Activated naive CD4-positive, alpha-beta T cell treated with anti-CD3 and anti-CD28 coated beads, Interleukin-2, amount 50 U/mL, for 24 hours (primary cell): Measurements from ENCODE around the gene BARX1.
A peak's percentile ranks its signal among the peaks of the same experiment; 100 is the strongest.
"Not testable (repeated sequence)": the region's sequence is repeated elsewhere in the genome, so short reads cannot be mapped to it uniquely, and the experiment has no call there.

ENCODE experiments used
- H3K27ac Mint-ChIP-seq: one replicate; pipeline ENCODE4 v1.8.0; 2021; ENCODE audit warnings: mild to moderate bottlenecking, mixed read lengths
- H3K27me3 Mint-ChIP-seq: one replicate; pipeline ENCODE4 v1.8.0; 2021; ENCODE audit warnings: mixed read lengths
- H3K36me3 Mint-ChIP-seq: one replicate; pipeline ENCODE4 v1.8.0; 2021; ENCODE audit warnings: mixed read lengths
- H3K4me1 Mint-ChIP-seq: one replicate; pipeline ENCODE4 v1.8.0; 2021; ENCODE audit warnings: mixed read lengths
- H3K4me3 Mint-ChIP-seq: one replicate; pipeline ENCODE4 v1.8.0; 2021; ENCODE audit warnings: mild to moderate bottlenecking, mixed read lengths
- H3K9me3 Mint-ChIP-seq: one replicate; pipeline ENCODE4 v1.8.0; 2021; ENCODE audit warnings: mixed read lengths

The BARX1 gene

GRCh38 chr9:93948441-93949072 lies 6.6 kb downstream of the BARX1 start:
- Mint-ChIP-seq H3K4me1 (peaks cover 47% of the 10 kb centered on the region), H3K36me3 (no peaks in the 10 kb centered on the region), H3K27ac (no peak overlapping the region), H3K9me3 (no peaks in the 10 kb centered on the region), H3K27me3 (peaks cover 66% of the 10 kb centered on the region), H3K4me3 (no peak overlapping the region)

- H3K27ac Mint-ChIP-seq, result no peak overlapping the region
- no peaks in the 10 kb centered on the region for H3K9me3 Mint-ChIP-seq
- H3K4me1 Mint-ChIP-seq, result peaks cover 39% of the 10 kb centered on the region
- H3K27me3 Mint-ChIP-seq, result peaks cover 67% of the 10 kb centered on the region
- no peaks in the 10 kb centered on the region for H3K36me3 Mint-ChIP-seq
- no peak overlapping the region for H3K4me3 Mint-ChIP-seq
Measured at GRCh38 chr9:93947409-93948070, 7.6 kb downstream of the BARX1 start.

DNA sequence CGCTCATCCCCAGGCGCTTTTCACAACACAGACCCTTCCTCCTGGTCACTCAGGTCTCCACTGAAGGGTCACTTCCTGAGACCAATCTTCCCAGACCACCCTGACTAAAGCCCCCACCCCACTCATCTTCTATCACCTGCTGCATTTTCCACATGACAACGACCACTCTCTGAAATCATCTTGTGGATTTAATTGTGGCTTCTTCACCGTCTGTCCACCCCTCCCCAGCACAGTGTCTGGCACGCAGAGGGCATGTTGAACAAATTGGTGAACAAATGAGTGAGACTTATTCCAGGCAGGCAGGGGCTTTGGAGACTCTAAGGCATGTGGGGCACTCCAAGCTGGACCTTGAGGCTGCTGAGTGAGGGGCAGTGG lies 8.8 kb downstream of the BARX1 start:
- Mint-ChIP-seq H3K27me3 (peaks cover 67% of the 10 kb centered on the region), H3K27ac (no peak overlapping the region), H3K4me1 (peaks cover 30% of the 10 kb centered on the region), H3K4me3 (peak overlapping the region; percentile 60), H3K36me3 (no peaks in the 10 kb centered on the region), H3K9me3 (no peaks in the 10 kb centered on the region)

GRCh38 chr9:93945400-93946337 lies 9.5 kb downstream of the BARX1 start:
- H3K27me3 Mint-ChIP-seq, result peaks cover 67% of the 10 kb centered on the region
- H3K4me3 Mint-ChIP-seq, result peak overlapping the region; percentile 60
- H3K36me3 Mint-ChIP-seq, result no peaks in the 10 kb centered on the region
- H3K4me1 Mint-ChIP-seq, result peaks cover 27% of the 10 kb centered on the region
- no peak overlapping the region for H3K27ac Mint-ChIP-seq
- H3K9me3 Mint-ChIP-seq, result no peaks in the 10 kb centered on the region

DNA sequence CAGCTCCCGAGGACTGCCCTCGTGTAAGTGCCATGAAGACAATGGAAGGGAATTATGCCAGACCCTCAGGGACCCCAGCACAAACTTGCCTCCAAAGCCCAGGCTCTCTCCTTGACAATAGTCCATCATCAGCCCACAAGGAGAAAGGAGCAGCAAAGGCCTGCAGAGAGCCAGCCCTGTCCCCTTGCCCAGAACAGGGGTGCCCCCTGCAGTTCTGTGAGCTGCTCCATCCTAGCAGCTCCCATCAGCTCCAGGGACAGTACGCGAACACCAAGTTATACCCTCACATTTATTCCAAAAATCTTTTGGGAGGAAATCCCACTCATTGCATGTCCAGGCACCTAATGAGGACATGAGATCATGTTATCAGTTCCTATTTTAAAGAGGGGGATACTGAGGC lies 11.1 kb downstream of the BARX1 start:
- no peak overlapping the region for H3K27ac Mint-ChIP-seq
- no peak overlapping the region for H3K4me3 Mint-ChIP-seq
- peaks cover 17% of the 10 kb centered on the region for H3K4me1 Mint-ChIP-seq
- no peaks in the 10 kb centered on the region for H3K9me3 Mint-ChIP-seq
- peaks cover 56% of the 10 kb centered on the region for H3K27me3 Mint-ChIP-seq
- H3K36me3 Mint-ChIP-seq, result no peaks in the 10 kb centered on the region

DNA sequence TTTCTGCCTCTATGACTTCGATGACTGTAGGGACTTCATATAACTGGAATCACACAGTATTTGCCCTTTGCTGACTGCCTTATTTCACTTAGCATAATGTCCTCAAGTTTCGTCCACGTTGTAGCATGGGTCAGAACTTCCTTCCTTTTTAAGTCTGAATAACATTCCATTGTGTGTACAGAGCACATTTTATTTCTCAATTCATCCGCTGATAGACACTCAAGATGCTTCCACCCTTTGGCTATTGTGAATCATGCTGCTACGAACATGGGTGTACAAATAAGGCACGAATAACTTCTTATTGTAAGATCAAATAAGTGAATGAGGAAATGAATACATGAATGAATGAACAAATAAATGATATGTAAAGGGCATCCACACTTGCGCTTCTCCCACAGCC lies 13.0 kb downstream of the BARX1 start:
- Mint-ChIP-seq H3K27me3 (peaks cover 45% of the 10 kb centered on the region), H3K27ac (no peak overlapping the region), H3K36me3 (no peaks in the 10 kb centered on the region), H3K9me3 (no peaks in the 10 kb centered on the region), H3K4me3 (no peak overlapping the region), H3K4me1 (peaks cover 17% of the 10 kb centered on the region)

DNA sequence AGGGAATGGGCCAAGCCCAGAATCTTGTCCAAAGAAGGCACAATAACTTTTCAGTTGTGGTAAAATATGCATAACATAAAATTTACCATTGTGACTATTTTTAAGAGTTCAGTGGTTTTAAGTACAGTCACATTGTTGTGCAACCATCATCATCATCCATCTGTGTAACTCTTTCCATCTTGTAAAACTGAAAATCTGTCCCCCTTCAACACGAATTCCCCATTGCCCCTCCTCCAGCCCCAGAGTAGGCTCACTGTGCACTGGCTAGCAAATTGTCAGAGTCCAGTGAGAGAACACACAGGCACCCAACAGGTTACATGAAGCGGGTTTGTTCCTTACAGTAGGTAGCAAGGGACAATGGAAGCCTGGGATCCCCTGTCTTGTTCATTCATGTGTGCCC lies 13.7 kb downstream of the BARX1 start:
- Mint-ChIP-seq H3K27ac (no peak overlapping the region), H3K9me3 (no peaks in the 10 kb centered on the region), H3K36me3 (no peaks in the 10 kb centered on the region), H3K4me3 (no peak overlapping the region), H3K27me3 (peaks cover 39% of the 10 kb centered on the region), H3K4me1 (peaks cover 14% of the 10 kb centered on the region)

DNA sequence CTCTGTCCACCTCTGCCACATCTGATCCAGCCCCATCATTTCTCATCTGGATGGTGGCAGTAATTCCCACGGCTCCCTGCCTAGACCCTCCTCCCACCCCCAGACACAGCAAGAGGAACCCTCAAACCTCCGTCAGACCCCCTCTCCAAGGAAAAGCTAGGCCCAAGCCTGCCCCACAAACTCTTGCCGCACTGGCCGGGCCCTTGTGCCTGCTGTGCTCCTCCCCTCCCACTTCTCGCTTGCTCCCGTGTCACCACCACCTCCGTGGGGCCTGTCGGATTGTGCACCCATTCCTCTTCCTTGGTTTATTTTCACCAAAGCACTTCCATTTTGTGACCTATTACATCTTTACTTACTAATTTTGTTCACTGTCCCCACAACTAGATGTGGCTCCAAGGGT lies 14.2 kb downstream of the BARX1 start:
- H3K9me3 Mint-ChIP-seq, result no peaks in the 10 kb centered on the region
- no peaks in the 10 kb centered on the region for H3K36me3 Mint-ChIP-seq
- H3K27ac Mint-ChIP-seq, result no peak overlapping the region
- peaks cover 9% of the 10 kb centered on the region for H3K4me1 Mint-ChIP-seq
- no peak overlapping the region for H3K4me3 Mint-ChIP-seq
- H3K27me3 Mint-ChIP-seq, result peaks cover 34% of the 10 kb centered on the region

GRCh38 chr9:93939589-93939988 lies 15.6 kb downstream of the BARX1 start:
- H3K27me3 Mint-ChIP-seq, result peaks cover 24% of the 10 kb centered on the region
- H3K4me3 Mint-ChIP-seq, H3K9me3 Mint-ChIP-seq, H3K4me1 Mint-ChIP-seq, H3K36me3 Mint-ChIP-seq, H3K27ac Mint-ChIP-seq: not testable (repeated sequence)

- no peak overlapping the region for H3K27ac Mint-ChIP-seq
- no peak overlapping the region for H3K4me3 Mint-ChIP-seq
- no peaks in the 10 kb centered on the region for H3K4me1 Mint-ChIP-seq
- H3K36me3 Mint-ChIP-seq, result no peaks in the 10 kb centered on the region
- H3K9me3 Mint-ChIP-seq, result no peaks in the 10 kb centered on the region
- peaks cover 8% of the 10 kb centered on the region for H3K27me3 Mint-ChIP-seq
Measured at GRCh38 chr9:93937193-93937592, 18.0 kb downstream of the BARX1 start.

GRCh38 chr9:93931905-93932304 lies 23.2 kb downstream of the BARX1 start:
- Mint-ChIP-seq H3K27me3 (peaks cover 11% of the 10 kb centered on the region), H3K4me3 (no peak overlapping the region), H3K4me1 (no peaks in the 10 kb centered on the region), H3K9me3 (no peaks in the 10 kb centered on the region), H3K36me3 (no peaks in the 10 kb centered on the region), H3K27ac (no peak overlapping the region)

DNA sequence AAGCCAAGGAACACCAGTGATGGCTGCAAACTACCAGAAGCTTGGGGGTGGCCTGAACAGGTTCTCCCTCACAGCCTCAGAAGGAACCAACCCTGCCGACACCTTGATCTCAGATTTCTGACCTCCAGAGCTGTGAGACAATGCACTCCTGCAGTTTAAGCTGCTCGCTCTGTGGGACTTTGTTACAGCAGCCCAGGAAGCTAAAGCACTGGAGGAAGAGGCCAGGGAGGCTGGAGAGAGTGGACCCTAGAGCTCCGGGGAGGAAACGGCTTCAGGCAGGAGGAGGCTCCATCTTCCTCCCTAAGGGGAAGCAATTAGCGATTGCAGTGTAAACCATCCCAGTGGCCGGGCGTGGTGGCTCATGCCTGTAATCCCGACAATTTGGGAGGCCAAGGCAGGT lies 25.1 kb downstream of the BARX1 start:
- Mint-ChIP-seq H3K4me3 (no peak overlapping the region), H3K36me3 (no peaks in the 10 kb centered on the region), H3K4me1 (no peaks in the 10 kb centered on the region), H3K27ac (no peak overlapping the region), H3K9me3 (no peaks in the 10 kb centered on the region), H3K27me3 (peaks cover 11% of the 10 kb centered on the region)

- H3K9me3 Mint-ChIP-seq, result no peaks in the 10 kb centered on the region
- no peaks in the 10 kb centered on the region for H3K4me1 Mint-ChIP-seq
- peaks cover 11% of the 10 kb centered on the region for H3K27me3 Mint-ChIP-seq
- no peak overlapping the region for H3K27ac Mint-ChIP-seq
- no peak overlapping the region for H3K4me3 Mint-ChIP-seq
- H3K36me3 Mint-ChIP-seq, result no peaks in the 10 kb centered on the region
Measured at GRCh38 chr9:93929231-93929630, 25.9 kb downstream of the BARX1 start.

DNA sequence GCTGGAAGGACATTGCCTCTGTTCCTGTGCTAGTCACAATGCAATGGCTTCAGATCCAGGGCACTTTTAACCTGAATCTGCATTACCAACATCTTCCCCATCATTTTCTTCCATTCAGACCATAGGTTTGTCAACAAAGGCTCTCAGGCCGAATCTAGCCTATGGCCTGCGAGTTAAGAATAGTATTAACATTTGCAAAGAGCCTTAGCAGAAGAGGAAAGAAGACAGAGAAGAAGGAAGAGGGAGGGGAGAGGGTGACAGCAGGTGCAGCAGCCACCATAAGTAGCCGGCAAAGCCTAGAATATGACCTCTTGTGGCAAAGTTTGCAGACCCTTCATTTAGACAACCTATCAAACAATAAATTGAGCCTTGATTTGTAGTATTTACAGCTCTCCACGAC lies 32.6 kb downstream of the BARX1 start:
- Mint-ChIP-seq H3K9me3 (no peaks in the 10 kb centered on the region), H3K27me3 (peaks cover 3% of the 10 kb centered on the region), H3K4me1 (no peaks in the 10 kb centered on the region), H3K4me3 (no peak overlapping the region), H3K36me3 (no peaks in the 10 kb centered on the region), H3K27ac (no peak overlapping the region)

DNA sequence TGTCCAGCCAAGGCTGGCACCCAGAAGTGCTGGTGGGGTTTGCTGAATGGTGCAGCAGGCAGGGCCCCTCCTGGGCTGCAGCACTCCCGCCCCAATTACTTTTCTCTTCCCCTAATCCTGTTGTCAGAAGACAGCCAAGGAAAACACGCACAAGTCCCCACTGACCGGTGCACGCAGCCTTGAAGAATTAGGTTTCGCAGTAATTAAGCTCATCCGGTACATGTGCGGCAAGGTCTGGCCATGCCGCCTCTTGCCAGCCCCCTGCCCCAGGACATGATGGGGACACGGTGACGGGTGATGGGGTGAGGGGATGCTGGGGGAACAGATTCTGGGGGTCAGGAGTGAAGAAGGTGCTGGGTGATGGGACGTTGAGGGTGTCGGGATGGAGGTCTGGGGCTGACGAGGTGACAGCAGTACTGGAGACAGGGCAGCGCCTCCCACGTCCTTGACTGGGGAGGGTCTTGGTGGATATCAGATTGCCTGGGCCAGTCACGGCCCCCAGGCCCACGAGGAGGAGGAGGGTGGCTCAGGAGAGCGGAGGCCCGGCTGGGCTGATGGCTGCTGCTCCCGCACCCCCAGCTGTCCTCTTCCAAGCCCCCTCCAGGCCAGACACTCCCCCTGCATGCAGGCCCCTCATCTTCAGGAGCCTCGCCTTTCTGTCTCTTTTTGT lies 34.9 kb downstream of the BARX1 start:
- Mint-ChIP-seq H3K27ac (no peak overlapping the region), H3K36me3 (no peaks in the 10 kb centered on the region)

More for the DNA sequence above, 34.9 kb downstream of the BARX1 start:
- H3K27me3 Mint-ChIP-seq, result no peaks in the 10 kb centered on the region
- H3K4me3 Mint-ChIP-seq, result no peak overlapping the region
- no peaks in the 10 kb centered on the region for H3K4me1 Mint-ChIP-seq
- H3K9me3 Mint-ChIP-seq, result no peaks in the 10 kb centered on the region
